HUES64 (cell line): ENCODE data around the gene ENTREP1.

Experiments used
- H3K27ac ChIP-seq: 2 replicates; pipeline ENCODE4 v1.7.0; 2013; ENCODE audit warnings: low read depth, low read length, inconsistent platforms
- H3K27me3 ChIP-seq: 2 replicates; pipeline ENCODE4 v1.6.1; 2013; ENCODE audit warnings: mild to moderate bottlenecking, low read length; ENCODE audit not compliant: insufficient read depth
- H3K36me3 ChIP-seq: 2 replicates; pipeline ENCODE4 v1.6.1; 2013; ENCODE audit warnings: mild to moderate bottlenecking, low read length; ENCODE audit not compliant: insufficient read depth
- H3K4me1 ChIP-seq: 2 replicates; pipeline ENCODE4 v1.6.1; 2013; ENCODE audit warnings: mild to moderate bottlenecking, low read length, moderate library complexity; ENCODE audit not compliant: insufficient read depth
- H3K4me3 ChIP-seq: 2 replicates; pipeline ENCODE4 v1.5.1; 2013; ENCODE audit warnings: mild to moderate bottlenecking, low read length, moderate library complexity
- H3K9ac ChIP-seq: 2 replicates; pipeline ENCODE4 v1.6.1; 2013; ENCODE audit warnings: mild to moderate bottlenecking, low read depth, low read length
- H3K9me3 ChIP-seq: 2 replicates; pipeline ENCODE4 v1.6.1; 2013; ENCODE audit warnings: low read depth, low read length; ENCODE audit not compliant: insufficient read depth
- WGBS: fragments of 150-250, 120-280 bp; methylation state at CpG from one replicate; pipeline ENCODE4 v1.1.7; 2013; ENCODE audit warnings: missing lambda C conversion rate; 5-methylcytosine and 5-hydroxymethylcytosine counted together

Gene ENTREP1

GRCh38 chr9:69323861-69324260 lies 1.2 kb upstream of the ENTREP1 start:
- no CpG with 5 or more reads among the region's 2 CpGs for WGBS
- Histone ChIP-seq H3K4me3 (peak overlapping the region; percentile 79), H3K27me3 (peaks cover 45% of the 10 kb centered on the region), H3K9ac (no peak overlapping the region), H3K4me1 (peaks cover 24% of the 10 kb centered on the region), H3K36me3 (no peaks in the 10 kb centered on the region), H3K9me3 (no peaks in the 10 kb centered on the region), H3K27ac (no peak overlapping the region)

- 2% methylated on average over 63 of the region's 64 CpGs for WGBS
These were observed 596 bp downstream of the ENTREP1 start for GRCh38 chr9:69325409-69326212.

GRCh38 chr9:69326261-69326660 lies 1.2 kb downstream of the ENTREP1 start:
- Histone ChIP-seq H3K4me1 (0 out of 2 replicates have a peak, but pooled peaks cover 9% of the 10 kb centered on the region), H3K36me3 (no peaks in the 10 kb centered on the region), H3K27ac (no peak overlapping the region), H3K4me3 (peak overlapping the region; percentile 79), H3K9me3 (no peaks in the 10 kb centered on the region), H3K9ac (no peak overlapping the region), H3K27me3 (peaks cover 45% of the 10 kb centered on the region)
- 42% methylated on average over 6 of the region's 7 CpGs for WGBS

More at GRCh38 chr9:69325409-69326212, 596 bp downstream of the ENTREP1 start:
- H3K27me3 ChIP-seq: peaks cover 45% of the 10 kb centered on the region
- H3K27ac ChIP-seq: no peak overlapping the region
- H3K9me3 ChIP-seq: no peaks in the 10 kb centered on the region
- peak overlapping the region; percentile 79 for H3K4me3 ChIP-seq
- peak overlapping the region; percentile 78; the same call in 1 of the 2 replicates for H3K9ac ChIP-seq
- H3K36me3 ChIP-seq: no peaks in the 10 kb centered on the region
- H3K4me1 ChIP-seq: 0 out of 2 replicates have a peak, but pooled peaks cover 9% of the 10 kb centered on the region

- no peak overlapping the region for H3K27ac ChIP-seq
These were observed 5.6 kb downstream of the ENTREP1 start for GRCh38 chr9:69330580-69330979.

GRCh38 chr9:69331444-69331843 lies 6.4 kb downstream of the ENTREP1 start:
- Histone ChIP-seq H3K9me3 (no peaks in the 10 kb centered on the region), H3K9ac (no peak overlapping the region), H3K4me3 (no peak overlapping the region), H3K27me3 (peaks cover 11% of the 10 kb centered on the region), H3K4me1 (peaks cover 15% of the 10 kb centered on the region), H3K27ac (no peak overlapping the region), H3K36me3 (no peaks in the 10 kb centered on the region)
- WGBS: 97% methylated on average over 3 of the region's 3 CpGs

More at GRCh38 chr9:69330580-69330979, 5.6 kb downstream of the ENTREP1 start:
- Histone ChIP-seq H3K4me3 (no peak overlapping the region), H3K4me1 (peaks cover 20% of the 10 kb centered on the region), H3K9me3 (no peaks in the 10 kb centered on the region), H3K9ac (no peak overlapping the region), H3K27me3 (peaks cover 20% of the 10 kb centered on the region), H3K36me3 (no peaks in the 10 kb centered on the region)
- WGBS: 93% methylated on average over 2 of the region's 3 CpGs

- 82% methylated on average over 5 of the region's 5 CpGs for WGBS
- H3K9ac ChIP-seq: no peak overlapping the region
- H3K9me3 ChIP-seq: no peaks in the 10 kb centered on the region
- H3K27me3 ChIP-seq: peaks cover 4% of the 10 kb centered on the region; the same call in 1 of the 2 replicates
- H3K4me1 ChIP-seq: peaks cover 14% of the 10 kb centered on the region
- H3K36me3 ChIP-seq: no peaks in the 10 kb centered on the region
- no peak overlapping the region for H3K27ac ChIP-seq
- no peak overlapping the region for H3K4me3 ChIP-seq
These were observed 7.2 kb downstream of the ENTREP1 start for GRCh38 chr9:69332067-69332685.

GRCh38 chr9:69333716-69334115 lies 8.7 kb downstream of the ENTREP1 start:
- WGBS: 94% methylated on average over 2 of the region's 2 CpGs
- no peaks in the 10 kb centered on the region for H3K36me3 ChIP-seq
- no peak overlapping the region for H3K9ac ChIP-seq
- no peak overlapping the region for H3K4me3 ChIP-seq
- peaks cover 14% of the 10 kb centered on the region for H3K4me1 ChIP-seq
- H3K9me3 ChIP-seq: no peaks in the 10 kb centered on the region
- no peak overlapping the region for H3K27ac ChIP-seq
- no peaks in the 10 kb centered on the region for H3K27me3 ChIP-seq

- Histone ChIP-seq H3K4me3 (no peak overlapping the region), H3K9me3 (no peaks in the 10 kb centered on the region), H3K27me3 (no peaks in the 10 kb centered on the region), H3K4me1 (peaks cover 14% of the 10 kb centered on the region), H3K36me3 (no peaks in the 10 kb centered on the region), H3K9ac (no peak overlapping the region), H3K27ac (no peak overlapping the region)
These were observed 9.3 kb downstream of the ENTREP1 start for GRCh38 chr9:69334317-69334716.

GRCh38 chr9:69339620-69340019 lies 14.6 kb downstream of the ENTREP1 start:
- Histone ChIP-seq H3K4me3 (no peak overlapping the region), H3K9me3 (no peaks in the 10 kb centered on the region), H3K4me1 (peaks cover 21% of the 10 kb centered on the region), H3K36me3 (no peaks in the 10 kb centered on the region), H3K27ac (peak overlapping the region; percentile 34; the same call in 1 of the 2 replicates), H3K9ac (no peak overlapping the region), H3K27me3 (no peaks in the 10 kb centered on the region)
- 51% methylated on average over 2 of the region's 2 CpGs for WGBS

GRCh38 chr9:69340631-69341030 lies 15.6 kb downstream of the ENTREP1 start:
- Histone ChIP-seq H3K9ac (no peak overlapping the region), H3K27me3 (no peaks in the 10 kb centered on the region), H3K36me3 (no peaks in the 10 kb centered on the region), H3K4me1 (peaks cover 21% of the 10 kb centered on the region), H3K27ac (no peak overlapping the region), H3K9me3 (no peaks in the 10 kb centered on the region), H3K4me3 (no peak overlapping the region)
- 68% methylated on average over 3 of the region's 3 CpGs for WGBS

GRCh38 chr9:69342769-69343168 lies 17.8 kb downstream of the ENTREP1 start:
- no peaks in the 10 kb centered on the region for H3K36me3 ChIP-seq
- no peaks in the 10 kb centered on the region for H3K9me3 ChIP-seq
- WGBS: 86% methylated on average over 1 of the region's 1 CpG
- no peak overlapping the region for H3K4me3 ChIP-seq
- no peaks in the 10 kb centered on the region for H3K27me3 ChIP-seq
- peaks cover 31% of the 10 kb centered on the region for H3K4me1 ChIP-seq
- no peak overlapping the region for H3K27ac ChIP-seq
- H3K9ac ChIP-seq: no peak overlapping the region
